NCI-H524 treated with DMSO at 0.1 percent for 48 hours (cell line): Measurements from ENCODE around the gene IL21.
"Not testable (repeated sequence)": the region's sequence is repeated elsewhere in the genome, so short reads cannot be mapped to it uniquely, and the experiment has no call there.

ENCODE experiments used
- DNase-seq: peaks from one replicate; lab custom pipeline; 2025; lab: John Stamatoyannopoulos, UW

Gene IL21

GRCh38 chr4:122577808-122578781 lies 42.8 kb downstream of the IL21 start:
- DNase-seq: no peak

- DNase-seq: no peak
Measured at GRCh38 chr4:122577189-122577553, 43.7 kb downstream of the IL21 start.

GRCh38 chr4:122576261-122577188 lies 44.3 kb downstream of the IL21 start:
- DNase-seq: no peak

GRCh38 chr4:122574347-122574746 lies 46.5 kb downstream of the IL21 start:
- DNase-seq: not testable (repeated sequence)

- DNase-seq: no peak
Measured at GRCh38 chr4:122562449-122562848, 58.4 kb downstream of the IL21 start.
